Measurements from ENCODE around the gene VAMP5.
"Not testable (repeated sequence)": the region's sequence is repeated elsewhere in the genome, so short reads cannot be mapped to it uniquely, and the experiment has no call there.

Gene VAMP5

GRCh38 chr2:85601771-85602475 is 17.7 kb downstream of the VAMP5 start:
- no peak for DNase-seq

DNA sequence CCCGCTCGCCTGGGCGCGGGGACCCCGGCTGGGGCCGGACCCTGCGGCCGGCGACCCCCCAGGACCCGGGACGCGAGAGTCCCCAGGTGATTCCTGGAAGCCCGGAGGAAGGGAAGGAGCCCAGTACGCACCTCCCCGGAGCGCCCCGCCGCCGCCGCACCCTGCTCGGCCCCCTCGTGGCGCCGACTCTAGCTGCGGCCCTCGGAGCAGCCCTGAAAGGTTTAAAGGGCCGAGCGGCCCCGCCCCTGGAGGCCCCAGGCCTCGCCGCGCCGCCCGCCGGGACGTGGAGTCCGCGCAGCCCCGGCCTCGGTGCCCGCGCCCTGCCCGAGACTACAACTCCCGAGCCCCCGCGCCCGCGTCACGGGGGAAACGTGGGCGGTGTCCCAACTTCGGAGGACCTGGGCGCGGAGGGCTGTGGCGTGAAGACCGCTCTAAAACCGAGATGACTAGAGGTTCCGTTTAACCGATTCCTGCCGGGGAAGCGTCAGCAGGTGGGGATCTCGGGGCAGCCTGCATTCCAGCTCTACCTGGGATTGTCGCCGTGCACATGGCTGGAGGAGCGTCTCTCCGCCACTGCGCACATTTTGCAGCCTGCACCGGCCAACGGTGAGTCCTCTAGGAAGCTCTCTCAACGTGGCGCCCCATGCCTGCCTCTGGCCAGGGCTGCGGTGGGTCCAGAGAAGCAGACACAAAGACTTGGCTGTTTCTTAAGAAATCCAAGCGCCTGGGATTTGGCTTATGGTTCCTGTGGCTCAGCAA is 18.4 kb downstream of the VAMP5 start, which contains the start of gene TMEM150A:
Gene TMEM150A (minus strand): TSS at position 223 of the 759 bp plus-strand sequence. CDS start 750 bp downstream, outside the sequence.
- peak; percentile 71 for DNase-seq

DNA sequence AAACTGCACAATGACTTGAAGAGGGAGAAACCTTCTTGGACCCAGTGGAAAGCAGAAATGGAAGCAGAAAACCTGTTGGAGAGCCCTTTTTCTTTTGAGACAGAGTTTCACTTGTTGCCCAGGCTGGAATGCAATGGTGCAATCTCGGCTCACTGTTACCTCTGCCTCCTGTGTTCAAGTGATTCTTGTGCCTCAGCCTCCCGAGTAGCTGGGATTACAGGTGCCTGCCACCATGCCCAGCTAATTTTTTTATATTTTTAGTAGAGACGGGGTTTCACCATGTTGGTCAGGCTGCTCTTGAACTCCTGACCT is 19.9 kb downstream of the VAMP5 start:
- not testable (repeated sequence) for DNase-seq

DNA sequence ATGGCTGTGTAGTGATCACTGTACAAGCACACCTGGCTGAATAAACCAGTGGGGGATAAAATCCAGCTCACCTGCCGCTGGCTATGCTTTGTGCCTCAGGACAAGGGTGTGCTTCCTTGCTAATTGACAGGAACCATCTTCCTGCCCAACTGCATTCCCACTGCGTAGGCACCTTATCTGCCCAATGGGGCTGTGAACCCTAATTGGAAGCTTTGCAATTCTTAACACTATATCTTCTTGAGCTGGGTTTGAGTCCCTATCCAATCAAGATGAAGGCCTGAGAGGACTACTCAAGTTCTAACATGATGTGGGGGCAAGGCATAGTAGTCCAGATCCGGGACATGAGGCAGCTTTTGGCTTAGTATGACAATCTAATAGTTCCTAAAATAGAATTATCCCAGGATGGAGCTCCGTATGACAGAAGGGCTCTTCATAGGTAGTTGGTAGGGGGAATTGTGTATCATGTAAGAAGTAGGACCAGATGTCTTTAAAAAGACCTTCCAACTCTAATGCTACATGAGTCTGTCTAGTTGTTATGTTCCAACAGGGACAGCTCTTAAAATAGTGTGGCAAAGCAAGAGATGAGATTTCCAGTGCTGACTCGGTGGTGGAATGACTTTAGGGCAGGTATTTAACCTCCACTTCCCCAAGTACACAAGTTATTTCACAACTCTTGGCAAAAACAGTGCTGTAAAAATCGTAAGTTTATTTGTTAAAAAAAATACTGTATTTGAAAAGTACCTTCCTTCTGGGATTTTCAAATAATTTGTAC is 20.5 kb downstream of the VAMP5 start:
- DNase-seq: no peak

DNA sequence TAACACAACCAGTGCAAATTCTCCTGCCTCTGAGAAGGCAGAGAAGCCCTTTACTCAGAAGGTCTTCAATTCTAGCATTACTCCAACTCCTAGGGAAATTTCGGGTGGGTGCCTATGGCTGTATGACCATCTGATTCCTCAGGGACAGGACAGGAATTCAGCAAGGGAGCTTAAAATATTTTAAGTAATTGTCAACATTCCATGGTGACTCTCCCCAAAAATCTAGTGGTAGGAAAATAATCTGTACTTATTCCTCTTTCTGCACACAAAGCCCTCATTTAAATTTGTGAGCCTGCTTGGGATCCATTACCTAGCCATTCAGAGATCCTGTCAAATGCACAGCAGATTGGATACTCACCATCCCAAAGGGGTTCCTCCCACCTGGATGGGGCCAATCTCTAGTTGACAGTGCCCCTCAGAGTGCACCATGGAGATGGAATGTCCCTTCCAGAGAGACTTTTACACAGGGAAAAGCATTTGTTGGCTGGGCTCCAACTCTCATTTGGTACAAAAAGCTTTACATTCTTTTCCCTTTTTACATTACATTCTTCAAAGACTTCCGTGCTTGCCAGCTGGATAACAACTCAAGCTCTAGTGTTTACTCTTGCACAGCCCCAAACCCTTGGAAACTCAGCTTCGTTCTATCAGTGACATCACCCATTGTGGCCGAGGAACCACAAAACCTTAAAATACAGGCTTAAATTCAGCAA is 21.3 kb downstream of the VAMP5 start:
- no peak for DNase-seq

DNA sequence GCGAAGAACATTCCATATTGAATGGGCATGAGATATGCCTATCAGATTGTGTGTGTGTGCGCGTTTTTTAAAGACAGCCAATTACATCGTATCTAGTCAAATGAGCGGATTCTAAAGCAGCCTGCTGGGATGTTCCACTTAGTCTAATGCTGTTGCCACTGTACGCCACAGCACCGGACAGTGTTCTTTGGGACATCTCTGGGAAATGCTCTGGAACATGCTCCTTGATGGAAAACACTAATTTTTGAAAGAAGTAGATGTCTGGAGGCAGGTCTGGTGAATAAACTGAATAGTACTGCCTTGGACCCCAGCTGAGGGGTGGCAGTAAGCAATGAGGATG is 21.9 kb downstream of the VAMP5 start:
- DNase-seq: no peak

- no peak for DNase-seq
Measured at GRCh38 chr2:85607268-85608215, 23.3 kb downstream of the VAMP5 start.

- DNase-seq: no peak
Measured at GRCh38 chr2:85611217-85611704, 27.0 kb downstream of the VAMP5 start.

DNA sequence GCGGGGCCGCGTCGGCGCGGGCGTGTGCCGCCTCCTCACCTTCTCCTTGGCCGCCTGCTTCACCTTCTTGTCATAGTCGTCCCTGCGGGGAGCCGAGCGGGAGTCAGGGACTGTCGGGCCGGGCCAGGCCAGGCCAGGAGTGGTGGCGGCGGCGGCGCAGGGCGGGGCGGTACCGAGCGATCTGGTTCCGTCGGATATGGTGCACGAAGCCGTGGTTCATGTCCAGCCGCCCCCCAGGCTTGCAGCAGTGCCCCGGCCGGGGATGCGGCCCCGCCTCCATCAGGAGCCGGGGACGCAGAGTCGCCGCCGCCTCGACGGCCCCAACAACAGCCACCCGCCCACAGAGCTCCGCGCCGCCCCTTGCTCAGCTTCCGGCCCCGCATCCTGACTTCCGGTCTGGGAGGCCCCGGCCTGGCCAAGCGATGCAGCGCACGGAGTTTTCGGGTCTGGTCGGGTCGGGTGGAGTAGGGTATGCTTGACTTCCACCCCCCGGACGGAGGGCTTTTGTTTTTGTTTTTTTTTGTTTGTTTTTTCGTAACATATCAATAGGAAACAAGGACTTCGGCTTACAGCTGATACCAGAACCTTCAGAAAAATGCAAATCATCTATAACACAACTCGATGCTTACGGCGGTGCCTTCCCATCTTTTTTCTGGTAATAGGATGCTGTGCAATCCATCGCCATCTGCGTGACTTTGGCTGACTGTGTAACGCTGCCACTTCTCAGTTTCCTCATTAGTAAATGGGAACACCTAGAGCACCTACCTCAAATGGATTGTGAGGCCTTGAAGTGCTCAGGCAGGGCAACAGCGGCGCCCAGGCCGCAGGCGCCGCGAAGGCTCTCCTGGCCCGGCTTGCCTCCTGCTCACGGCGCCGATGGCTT is 27.7 kb downstream of the VAMP5 start, which contains the start of gene C2orf68:
Gene C2orf68 (minus strand): TSS at position 362 of the 883 bp plus-strand sequence. CDS start 82 bp downstream, at position 280.
- peak; percentile 69 for DNase-seq

GRCh38 chr2:85613717-85614515 is 29.7 kb downstream of the VAMP5 start:
- no peak for DNase-seq

DNA sequence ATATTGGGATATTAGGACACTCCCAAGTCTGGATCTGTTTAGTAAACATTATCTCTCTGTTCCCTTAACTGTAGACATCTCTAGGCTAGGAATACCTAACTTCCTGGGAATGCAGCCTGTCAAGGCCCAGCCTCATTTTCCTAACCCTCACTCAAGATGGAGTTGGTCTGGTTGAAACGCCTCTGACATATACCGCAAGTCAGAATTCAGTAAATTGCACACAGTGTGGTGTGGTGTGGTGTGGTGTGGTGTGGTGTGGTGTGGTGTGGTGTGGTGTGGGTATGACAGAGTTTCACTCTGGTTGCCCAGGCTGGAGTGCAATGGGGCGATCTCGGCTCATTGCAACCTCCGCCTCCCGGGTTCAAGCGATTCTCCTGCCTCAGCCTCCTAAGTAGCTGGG is 30.5 kb downstream of the VAMP5 start:
- not testable (repeated sequence) for DNase-seq

DNA sequence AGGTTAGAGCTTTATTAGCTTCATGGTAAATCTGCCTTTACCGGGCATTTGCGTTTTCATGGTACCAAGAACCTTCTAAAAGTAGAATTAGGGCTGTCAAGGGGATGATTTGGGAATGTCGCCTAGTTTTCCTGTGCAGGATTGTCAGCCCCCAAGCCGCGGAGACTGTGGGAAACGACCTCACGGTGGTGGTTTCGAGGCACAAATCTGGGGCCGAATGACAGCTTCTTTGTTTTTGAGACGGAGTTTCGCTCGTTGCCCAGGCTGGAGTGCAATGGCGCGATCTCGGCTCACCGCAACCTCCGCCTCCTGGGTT is 31.1 kb downstream of the VAMP5 start:
- DNase-seq: no peak

DNA sequence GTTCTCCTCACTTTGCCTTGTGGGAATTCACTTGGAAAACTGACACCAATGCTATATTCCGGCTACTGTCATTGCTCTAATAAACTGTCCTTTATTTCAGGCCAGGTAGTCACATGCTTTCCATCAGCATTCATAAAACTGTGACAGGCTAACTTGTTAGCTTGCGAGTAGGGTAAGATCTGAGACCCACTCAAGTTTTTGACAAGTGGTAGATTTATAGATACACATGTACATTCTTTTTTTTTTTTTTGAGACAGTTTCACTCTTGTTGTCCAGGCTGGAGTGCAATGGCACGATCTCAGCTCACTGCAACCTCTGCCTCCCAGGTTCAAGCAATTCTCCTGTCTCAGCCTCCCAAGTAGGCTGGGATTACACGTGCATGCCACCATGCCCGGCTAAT is 33.5 kb downstream of the VAMP5 start:
- DNase-seq: not testable (repeated sequence)

DNA sequence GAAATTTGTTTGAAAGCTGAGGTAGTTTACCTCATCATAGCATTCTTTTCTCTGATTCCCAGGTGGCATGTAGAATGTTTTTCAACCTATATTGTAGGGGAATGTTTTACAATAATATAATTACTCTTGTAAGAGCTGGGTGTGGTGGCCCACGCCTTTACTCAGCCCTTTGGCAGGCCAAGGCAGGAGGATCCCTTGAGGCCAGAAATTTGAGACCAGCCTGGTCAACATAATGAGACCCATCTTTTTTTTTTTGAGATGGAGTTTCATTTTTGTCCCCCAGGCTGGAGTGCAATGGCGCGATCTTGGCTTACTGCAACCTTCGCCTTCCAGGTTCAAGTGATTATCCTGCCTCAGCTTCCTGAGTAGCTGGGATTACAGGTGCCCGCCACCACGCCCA is 35.4 kb downstream of the VAMP5 start:
- no peak for DNase-seq

- no peak for DNase-seq
Measured at GRCh38 chr2:85621338-85621737, 37.1 kb downstream of the VAMP5 start.

DNA sequence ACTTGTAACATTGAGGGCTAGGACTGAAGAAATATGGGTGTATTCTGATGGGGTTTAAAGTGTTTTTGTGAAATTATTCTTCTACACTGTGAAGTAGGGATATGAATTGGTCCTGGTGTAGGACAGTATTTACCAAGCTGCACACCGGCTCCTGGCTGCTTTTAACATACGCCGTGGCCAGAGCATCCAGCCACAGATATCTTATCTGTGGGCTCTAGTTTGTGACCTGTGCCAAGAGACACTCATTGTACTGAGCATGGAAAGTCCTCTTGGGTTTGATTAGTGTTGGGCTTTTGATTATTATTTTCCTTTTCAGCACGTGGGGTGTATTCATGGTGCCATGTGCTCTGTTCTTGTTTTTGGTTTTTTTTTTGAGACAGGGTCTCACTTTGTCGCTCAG is 39.8 kb downstream of the VAMP5 start:
- DNase-seq: no peak

GRCh38 chr2:85628658-85629057 is 44.4 kb downstream of the VAMP5 start:
- DNase-seq: no peak

DNA sequence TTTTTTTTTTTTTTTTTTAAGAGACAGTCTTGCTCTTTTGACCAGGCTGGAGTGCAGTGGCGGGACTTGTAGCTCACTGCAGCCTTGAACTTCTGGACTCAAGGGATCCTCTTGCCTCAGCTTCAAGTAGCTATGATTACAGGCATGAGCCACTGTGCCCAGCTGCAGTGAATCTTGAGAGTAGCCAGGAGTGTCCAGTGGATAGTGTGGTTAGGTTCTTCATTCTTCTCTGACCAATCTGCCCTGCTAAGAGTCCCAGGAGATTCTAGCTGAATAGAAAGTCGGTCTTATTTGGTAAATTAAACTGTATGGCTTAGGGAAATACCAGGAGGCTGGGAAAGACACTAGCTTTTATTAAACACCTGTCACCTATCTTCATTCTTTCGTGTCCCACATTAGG is 47.1 kb downstream of the VAMP5 start:
- no peak for DNase-seq

DNA sequence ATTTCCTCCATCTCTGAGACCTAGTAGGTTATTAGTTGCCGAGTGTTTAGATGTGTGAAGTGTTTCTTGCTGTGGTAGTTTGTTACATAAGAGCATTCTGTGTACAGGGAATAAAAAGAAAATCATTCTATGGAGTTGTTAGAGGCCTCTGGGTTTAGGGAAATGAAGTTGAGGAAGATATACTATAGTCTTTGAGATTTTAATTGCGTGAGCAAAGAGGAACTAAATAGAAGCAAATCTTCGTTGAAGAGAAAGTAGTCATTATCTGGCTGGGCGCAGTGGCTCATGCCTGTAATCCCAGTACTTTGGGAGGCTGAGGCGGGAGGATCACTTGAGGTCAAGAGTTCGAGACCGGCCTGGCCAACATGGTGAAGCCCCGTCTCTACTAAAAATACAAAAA is 50.8 kb downstream of the VAMP5 start:
- no peak for DNase-seq

DNA sequence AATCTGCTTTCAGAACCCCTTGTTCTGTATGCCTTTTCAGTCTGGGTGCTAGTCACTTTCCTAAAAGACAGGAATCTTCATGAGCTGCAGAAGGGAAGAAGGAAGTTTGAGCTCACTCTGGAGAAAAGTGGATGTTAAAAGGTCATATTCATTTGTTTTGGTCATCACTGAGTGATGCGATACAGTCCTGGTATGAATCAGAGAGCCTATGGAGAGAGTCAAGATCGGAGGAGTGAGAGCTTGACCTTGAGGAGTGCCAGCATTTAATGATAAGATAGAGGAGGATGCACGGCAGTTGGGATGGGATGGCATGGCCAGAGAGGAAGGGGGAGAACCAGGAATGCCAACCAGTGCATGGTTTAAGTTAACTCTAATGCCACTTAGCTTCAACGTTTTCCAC is 51.4 kb downstream of the VAMP5 start:
- no peak for DNase-seq

Data from effector CD8-positive, alpha-beta T cell (primary cell).